Spleen (tissue), 11 donors: Measurements from ENCODE around the gene IGSF9B. TPM values are rescaled to one million over a fixed set of nuclear protein-coding genes. Genes with fewer than 3 reads are reported as not detected.
A peak's percentile ranks its signal among the peaks of the same experiment; 100 is the strongest.

Experiments used
- DNase-seq: peaks from one replicate; pipeline ENCODE4 v3.0.0-alpha.2; 2020
- H3K27ac ChIP-seq, 8 donors: fragments of 200-600 bp; sonication (generic) in 7 of 8; 1 replicate in 4 of 8; 2 replicates in 4 of 8; pipeline versions ENCODE4 v1.5.0 to v1.8.0; 2016 to 2021; ENCODE audit warnings: inconsistent platforms in 4 of 8, mild to moderate bottlenecking in 4 of 8, moderate library complexity in 1 of 8
- H3K27me3 ChIP-seq, 7 donors: fragments of 200-600 bp; sonication (generic) in 6 of 7; replicated peaks in 1 of 7; 1 replicate in 4 of 7; 2 replicates in 3 of 7; pipeline versions ENCODE4 v1.5.0 to v1.8.0; 2016 to 2021; ENCODE audit warnings: inconsistent platforms in 3 of 7, mild to moderate bottlenecking in 1 of 7
- H3K36me3 ChIP-seq, 6 donors: fragments of 200-600 bp; sonication (generic) in 5 of 6; 1 replicate in 4 of 6; 2 replicates in 2 of 6; pipeline versions ENCODE4 v1.5.0 to v1.8.0; 2016 to 2021; ENCODE audit warnings: inconsistent platforms in 2 of 6
- H3K4me1 ChIP-seq, 6 donors: fragments of 200-600 bp; sonication (generic) in 5 of 6; 1 replicate in 3 of 6; 2 replicates in 3 of 6; pipeline versions ENCODE4 v1.5.0 to v1.8.0; 2016 to 2021; ENCODE audit warnings: inconsistent platforms in 3 of 6
- H3K4me3 ChIP-seq, 8 donors: fragments of 200-600 bp; sonication (generic) in 7 of 8; 1 replicate in 4 of 8; 2 replicates in 4 of 8; pipeline versions ENCODE4 v1.5.0 to v1.8.0; 2016 to 2021; ENCODE audit warnings: inconsistent platforms in 4 of 8, mild to moderate bottlenecking in 4 of 8, moderate library complexity in 2 of 8
- H3K9me3 ChIP-seq, 8 donors: fragments of 200-600 bp; sonication (generic) in 7 of 8; 1 replicate in 4 of 8; 2 replicates in 4 of 8; pipeline versions ENCODE4 v1.5.0 to v1.8.0; 2016 to 2021; ENCODE audit warnings: inconsistent platforms in 4 of 8
- CTCF ChIP-seq, 11 experiments: fragments of 200-600 bp in 7 of 11; fragments of 450-650 bp in 4 of 11; sonication (generic) in 4 of 11; IDR thresholded peaks in 8 of 11; conservative IDR thresholded peaks in 3 of 11; 1 replicate in 7 of 11; 2 replicates in 4 of 11; pipeline versions ENCODE4 v1.4.0 to v1.8.0; 2016 to 2021; ENCODE audit warnings: antibody characterized with exemption in 11 of 11, inconsistent platforms in 4 of 11, mild to moderate bottlenecking in 1 of 11
- POLR2A ChIP-seq, 3 donors: fragments of 450-650 bp; IDR thresholded peaks; one replicate each; pipeline ENCODE4 v1.5.1; 2017; ENCODE audit warnings: antibody characterized with exemption in 3 of 3, mild to moderate bottlenecking in 1 of 3
- POLR2AphosphoS5 ChIP-seq, 3 donors: sonication (generic); formaldehyde crosslinking; IDR thresholded peaks; one replicate each; pipeline ENCODE4 v1.5.1; 2017; ENCODE audit warnings: antibody characterized with exemption in 3 of 3
- WGBS, 5 donors: extraction: QIAGEN DNeasy Blood & Tissue Kit in 3 of 5; methylation state at CpG; one replicate each; pipeline versions ENCODE4 v1.1.5 to v1.1.7; 2013 to 2018; 5-methylcytosine and 5-hydroxymethylcytosine counted together
- intact Hi-C: fragments of 100-400 bp; cut with DNase I; formaldehyde crosslinking; loops from one replicate; pipeline ENCODE4 v1.15.0; 2023; ENCODE audit warnings: low total_unique reads
- polyA plus RNA-seq, 3 donors: library from polyadenylated mRNA; stranded (reverse); fragments of 200-250 nt; gene quantifications; one replicate each; pipeline ENCODE4 v1.2.1, GENCODE V29; 2013
- total RNA-seq, 7 donors: library from RNA; depleted of rRNA in 3 of 7; stranded (reverse); fragments of >200 nt in 3 of 7; fragmentation: NEBNext Ultra II Directional in 4 of 7; extraction: Animal tissue kit (Norgen Biotek cat#: 25700) in 4 of 7; gene quantifications; one replicate each; pipeline versions ENCODE4 v1.1.0 to v1.2.1, GENCODE V29; 2016 to 2021
- donor health status: healthy with polysubstance abuse.
- donor health status: DM: no; HTN: no; CAD: no; lungs with moderate emphysema.
- donor health status: DM: no; HTN: no; CAD: no.
- donor health status: Bipolar disorder and iron deficiency.
- donor health status: healthy.
- donor health status: DM: no; HTN: no; CAD: no.
- donor health status: DM: yes; HTN: yes; CAD: no.

The IGSF9B gene
- total and polyA plus RNA-seq, 10 donors, result 0.50 to 11.2 (median 3.9) TPM

- DNase-seq, result peak; percentile 36
- WGBS, 5 donors, result 81 to 93% (median 88%) methylated on average over 8 of the region's 8 CpGs
- TF ChIP-seq POLR2A (IDR thresholded peaks at IDR 0.05) (no peak), POLR2AphosphoS5 (IDR thresholded peaks at IDR 0.05) (no peak), CTCF (IDR thresholded peaks at IDR 0.05 in 8 of 11, conservative IDR thresholded peaks at IDR 0.05 in 3 of 11) (no peak)
- no peaks in the 10 kb centered on the region for H3K27me3 ChIP-seq
- H3K9me3 ChIP-seq, result no peaks in the 10 kb centered on the region
- no peak overlapping the region for H3K27ac ChIP-seq
- intact Hi-C loops, result no loop called here
- no peak overlapping the region for H3K4me3 ChIP-seq
- peaks cover 0 to 13% (median 2%) of the 10 kb centered on the region in 6 donors for H3K36me3 ChIP-seq
- H3K4me1 ChIP-seq, result no peaks in the 10 kb centered on the region
Observed at GRCh38 chr11:133903875-133904817, 52.6 kb downstream of the IGSF9B start.

GRCh38 chr11:133903056-133903455 is 53.7 kb downstream of the IGSF9B start:
- Histone ChIP-seq H3K27ac (no peak overlapping the region), H3K9me3 (no peaks in the 10 kb centered on the region), H3K4me1 (no peaks in the 10 kb centered on the region), H3K36me3 (peaks cover 0 to 5% (median 0%) of the 10 kb centered on the region in 6 donors), H3K27me3 (no peaks in the 10 kb centered on the region), H3K4me3 (no peak overlapping the region)
- intact Hi-C loops, result no loop called here
- DNase-seq, result peak; percentile 29
- WGBS, 5 donors, result 93 to 97% (median 96%) methylated on average over 13 of the region's 13 CpGs
- TF ChIP-seq CTCF (IDR thresholded peaks at IDR 0.05 in 8 of 11, conservative IDR thresholded peaks at IDR 0.05 in 3 of 11) (no peak), POLR2A (IDR thresholded peaks at IDR 0.05) (no peak), POLR2AphosphoS5 (IDR thresholded peaks at IDR 0.05) (no peak)

GRCh38 chr11:133902506-133902905 is 54.3 kb downstream of the IGSF9B start:
- intact Hi-C loops, result no loop called here
- Histone ChIP-seq H3K4me3 (no peak overlapping the region), H3K27me3 (no peaks in the 10 kb centered on the region), H3K9me3 (no peaks in the 10 kb centered on the region), H3K36me3 (peaks cover 0 to 5% (median 0%) of the 10 kb centered on the region in 6 donors), H3K4me1 (no peaks in the 10 kb centered on the region), H3K27ac (no peak overlapping the region)
- peak; percentile 58 for DNase-seq
- TF ChIP-seq POLR2A (IDR thresholded peaks at IDR 0.05) (no peak), CTCF (IDR thresholded peaks at IDR 0.05 in 8 of 11, conservative IDR thresholded peaks at IDR 0.05 in 3 of 11) (no peak), POLR2AphosphoS5 (IDR thresholded peaks at IDR 0.05) (no peak)
- WGBS, 5 donors, result 90 to 99% (median 95%) methylated on average over 2 to 4 of the region's 4 CpGs

- TF ChIP-seq POLR2A (IDR thresholded peaks at IDR 0.05) (no peak), CTCF (IDR thresholded peaks at IDR 0.05 in 8 of 11, conservative IDR thresholded peaks at IDR 0.05 in 3 of 11) (no peak), POLR2AphosphoS5 (IDR thresholded peaks at IDR 0.05) (no peak)
- H3K4me1 ChIP-seq, result no peaks in the 10 kb centered on the region
- DNase-seq, result no peak
Observed at GRCh38 chr11:133901999-133902398, 54.8 kb downstream of the IGSF9B start.

More at GRCh38 chr11:133901999-133902398, 54.8 kb downstream of the IGSF9B start:
- Histone ChIP-seq H3K4me3 (no peak overlapping the region), H3K27ac (no peak overlapping the region), H3K9me3 (no peaks in the 10 kb centered on the region), H3K27me3 (no peaks in the 10 kb centered on the region), H3K36me3 (peaks cover 0 to 5% (median 0%) of the 10 kb centered on the region in 6 donors)
- intact Hi-C loops, result no loop called here
- 94 to 97% (median 95%) methylated on average over 3 of the region's 3 CpGs for WGBS, 5 donors
